GM19238 (cell line): ENCODE measurements around the gene ATL3.
"Not testable (repeated sequence)": the region's sequence is repeated elsewhere in the genome, so short reads cannot be mapped to it uniquely, and the experiment has no call there.

Experiments
- DNase-seq: peaks from one replicate; pipeline ENCODE4 v3.0.0; 2011; ENCODE audit warnings: low spot score; ENCODE audit not compliant: insufficient read length

The ATL3 gene

GRCh38 chr11:63681321-63682065, 10.3 kb upstream of the ATL3 start, which contains the start of gene RTN3:
Gene RTN3, plus strand, starts transcription at chr11:63681500. Its CDS starts 137 bp downstream, at chr11:63681637.
- DNase-seq = peak; percentile 93

GRCh38 chr11:63680834-63681320, 9.7 kb upstream of the ATL3 start:
- no peak for DNase-seq

GRCh38 chr11:63673579-63673978, 2.4 kb upstream of the ATL3 start:
- no peak for DNase-seq

DNA sequence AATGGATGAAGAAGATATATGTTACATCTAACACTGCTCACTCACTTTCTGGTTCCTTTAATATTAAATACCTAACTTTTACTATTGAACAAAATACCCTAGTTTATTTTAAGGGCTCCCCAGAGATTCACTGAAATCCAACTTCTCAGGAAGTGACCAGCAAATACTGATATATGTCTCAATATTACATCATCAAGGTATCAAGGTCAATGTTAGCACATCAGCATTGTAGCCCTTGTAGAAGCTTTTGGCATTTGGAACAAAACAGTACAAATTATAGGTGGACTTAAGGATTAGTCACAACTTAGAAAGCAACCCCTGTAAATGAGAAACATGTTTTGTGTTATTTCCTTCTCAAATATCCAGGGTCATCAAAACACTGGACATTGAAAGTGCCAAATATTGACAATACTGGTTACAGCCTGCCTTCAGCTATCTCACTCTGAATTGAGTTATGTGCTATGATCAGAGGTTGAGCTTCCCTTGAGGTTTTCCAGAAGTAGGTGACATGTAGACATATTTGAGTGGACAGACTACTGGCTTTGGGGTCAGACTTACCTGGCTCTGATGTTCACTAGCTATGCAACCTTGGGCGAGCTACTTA, 1.9 kb upstream of the ATL3 start:
- DNase-seq = no peak

DNA sequence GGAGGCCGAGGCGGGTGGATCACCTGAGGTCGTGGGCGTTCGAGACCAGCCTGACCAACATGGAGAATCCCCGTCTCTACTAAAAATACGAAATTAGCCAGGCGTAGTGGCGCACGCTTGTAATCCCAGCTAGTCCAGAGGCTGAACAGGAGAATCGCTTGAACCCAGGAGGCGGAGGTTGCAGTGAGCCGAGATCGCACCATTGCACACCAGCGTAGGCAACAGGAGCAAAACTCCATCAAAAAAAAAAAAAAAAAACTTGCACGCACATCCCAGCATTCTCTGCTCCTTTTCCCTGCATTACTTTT, 934 bp upstream of the ATL3 start:
- DNase-seq = no peak

DNA sequence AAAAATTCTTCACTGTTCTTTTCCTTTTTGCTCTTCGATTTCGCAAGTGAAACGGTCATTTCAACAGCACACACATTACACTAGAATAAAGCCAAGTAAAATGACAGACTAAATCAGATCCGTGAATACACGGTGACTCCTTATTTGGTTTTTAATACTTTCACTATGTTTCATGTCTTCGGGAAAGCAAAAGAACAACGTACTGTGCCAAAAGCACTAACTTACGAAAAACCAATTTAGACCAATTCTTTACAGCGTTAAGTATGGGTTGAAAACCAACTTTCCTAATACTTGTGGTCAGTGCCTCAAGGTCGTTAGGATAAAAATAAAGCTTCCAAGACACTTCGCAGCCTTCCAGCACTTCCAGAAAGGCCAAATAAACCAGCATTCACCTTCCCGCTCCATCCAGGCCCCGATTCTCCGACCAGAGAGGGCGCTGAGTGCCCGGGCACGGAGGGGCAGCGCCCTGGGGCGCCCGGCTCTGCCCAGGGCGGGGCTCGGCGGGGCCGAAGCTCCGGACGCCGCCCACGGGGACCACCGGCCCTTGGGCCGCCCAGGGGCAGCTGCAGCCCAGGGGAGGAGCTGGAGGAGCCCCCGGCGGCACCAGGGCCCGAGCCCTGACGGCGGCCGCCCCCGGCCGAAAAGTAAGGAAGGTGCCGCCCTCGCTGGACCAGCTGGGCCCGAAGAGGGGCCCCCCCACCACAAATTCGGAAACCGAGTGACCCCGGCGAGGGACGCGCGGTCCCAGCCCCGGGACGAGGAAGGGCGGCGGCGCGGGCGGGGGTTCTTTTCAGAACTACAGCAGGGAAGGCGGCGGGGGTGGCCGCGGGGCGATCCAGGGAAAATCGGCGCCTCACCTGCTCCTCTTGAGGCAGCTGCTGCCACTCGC, 499 bp downstream of the ATL3 start:
- peak; percentile 35 for DNase-seq

DNA sequence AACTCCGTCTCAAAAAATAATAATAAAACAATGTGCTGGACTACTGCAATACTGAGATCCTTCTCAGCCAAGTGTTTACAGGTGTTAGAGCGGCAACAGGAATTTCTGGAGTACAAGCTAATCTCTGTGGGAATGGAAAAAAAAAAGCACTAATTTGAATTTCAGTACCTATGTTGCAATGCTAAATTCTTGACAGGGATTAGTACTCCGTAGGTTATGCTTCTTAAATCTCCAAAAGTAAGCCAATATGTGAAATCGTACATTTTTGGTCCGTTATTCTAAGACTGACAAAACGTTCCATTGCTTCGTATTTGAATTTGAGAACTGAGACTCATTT, 1.1 kb downstream of the ATL3 start:
- no peak for DNase-seq

GRCh38 chr11:63667995-63668795, 3.0 kb downstream of the ATL3 start:
- DNase-seq = no peak

GRCh38 chr11:63666874-63667273, 4.3 kb downstream of the ATL3 start:
- DNase-seq = no peak

GRCh38 chr11:63663809-63664208, 7.4 kb downstream of the ATL3 start:
- DNase-seq = no peak

DNA sequence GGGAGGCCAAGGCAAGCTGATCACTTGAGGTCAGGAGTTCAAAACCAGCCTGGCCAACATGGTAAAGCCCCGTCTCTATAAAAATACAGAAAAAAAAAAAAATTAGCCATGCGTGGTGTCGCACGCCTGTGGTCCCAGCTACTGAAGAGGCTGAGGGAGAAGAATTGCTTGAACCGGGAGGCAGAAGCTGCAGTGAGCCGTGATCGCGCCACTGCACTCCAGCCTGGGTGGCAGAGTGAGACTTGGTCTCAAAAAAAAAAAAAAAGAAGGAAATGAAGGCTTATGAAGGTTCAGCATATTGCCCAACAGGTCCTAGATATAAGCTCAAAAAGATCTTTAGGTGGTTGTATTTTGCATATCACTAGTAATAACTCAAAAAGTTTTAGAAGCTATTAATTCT, 10.2 kb downstream of the ATL3 start:
- no peak for DNase-seq

- no peak for DNase-seq
These were observed 18.5 kb downstream of the ATL3 start for GRCh38 chr11:63652671-63653070.

DNA sequence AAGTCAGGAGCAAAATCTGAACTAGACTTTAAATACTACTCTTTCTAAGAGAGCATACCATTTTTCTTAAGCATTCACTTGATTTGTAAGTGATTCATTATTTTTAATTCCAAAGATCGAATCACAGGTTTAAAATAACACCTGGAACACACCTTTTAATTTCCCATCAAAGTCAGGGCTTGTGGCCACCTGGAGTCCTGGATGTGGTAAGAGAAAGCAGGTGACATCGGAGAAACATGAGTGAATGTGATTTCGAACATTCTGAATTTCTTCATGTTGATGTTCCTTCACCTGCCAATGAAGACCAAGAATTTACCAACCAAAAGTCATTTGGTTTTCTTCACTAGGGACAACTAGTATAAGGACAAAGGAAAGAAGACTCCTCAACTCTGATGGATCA, 28.0 kb downstream of the ATL3 start:
- DNase-seq = no peak

DNA sequence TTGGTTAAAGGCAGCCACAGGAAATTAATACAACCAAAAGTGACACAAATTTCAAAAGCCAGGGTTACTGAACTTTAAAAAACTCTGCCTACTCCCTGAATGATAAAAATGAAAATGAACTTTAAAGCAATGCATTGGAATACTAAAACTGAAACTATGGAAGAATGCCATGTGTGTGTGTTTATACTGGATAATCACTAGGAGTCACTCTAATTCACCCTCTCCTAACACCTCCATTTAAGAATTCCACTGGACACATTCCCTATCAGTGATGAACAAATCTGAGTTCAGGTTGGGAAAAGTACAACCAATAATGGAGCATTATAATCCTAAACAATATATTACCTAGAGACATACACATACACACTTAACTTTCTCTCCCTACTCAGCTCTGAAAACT, 29.4 kb downstream of the ATL3 start:
- no peak for DNase-seq

DNA sequence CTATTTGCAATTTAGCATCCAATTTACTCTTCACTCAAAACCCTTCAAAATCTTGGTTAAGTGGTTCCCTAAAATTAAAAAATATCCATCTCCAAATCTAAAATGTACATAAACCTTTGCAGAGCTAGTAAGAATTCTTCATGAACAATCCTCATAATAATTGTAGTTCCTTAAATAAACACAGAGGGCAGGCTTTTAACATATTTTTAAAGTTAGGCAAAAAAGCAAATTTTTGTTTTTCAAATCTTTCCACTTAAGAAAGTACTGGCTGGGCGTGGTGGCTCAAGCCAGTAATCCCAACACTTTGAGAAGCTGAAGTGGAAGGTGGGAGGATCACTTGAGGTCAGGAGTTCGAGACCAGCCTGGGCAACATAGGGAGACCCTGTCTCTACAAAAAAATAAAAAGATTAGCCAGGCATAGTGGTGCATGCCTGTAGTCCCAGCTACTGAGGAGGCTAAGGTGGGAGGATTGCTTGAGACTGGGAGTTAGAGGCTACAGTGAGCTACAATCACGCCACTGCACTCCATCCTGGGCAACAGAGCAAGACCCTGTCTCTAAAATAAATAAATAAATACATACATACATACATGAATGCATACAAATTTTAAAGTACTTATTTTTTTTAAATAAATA, 31.9 kb downstream of the ATL3 start:
- DNase-seq = no peak

DNA sequence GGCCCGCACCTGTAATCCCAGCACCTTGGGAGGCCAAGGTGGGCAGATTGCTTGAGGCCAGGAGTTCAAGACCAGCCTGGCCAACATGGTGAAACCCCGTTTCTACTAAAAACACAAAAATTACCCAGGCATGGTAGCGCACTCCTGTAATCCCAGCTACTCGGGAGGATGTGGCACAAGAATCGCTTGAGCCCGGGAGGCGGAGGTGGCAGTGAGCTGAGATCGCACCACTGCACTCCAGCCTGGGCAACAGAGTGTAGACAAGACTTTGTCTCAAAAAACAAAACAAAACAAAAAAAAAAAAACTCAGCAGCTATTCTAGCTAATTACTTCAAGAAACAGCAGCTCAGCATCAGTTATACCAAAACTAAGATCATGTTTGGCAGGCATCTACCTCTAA, 32.7 kb downstream of the ATL3 start:
- DNase-seq = not testable (repeated sequence)

- peak; percentile 46 for DNase-seq
These were observed 35.3 kb downstream of the ATL3 start for GRCh38 chr11:63635762-63636465.

DNA sequence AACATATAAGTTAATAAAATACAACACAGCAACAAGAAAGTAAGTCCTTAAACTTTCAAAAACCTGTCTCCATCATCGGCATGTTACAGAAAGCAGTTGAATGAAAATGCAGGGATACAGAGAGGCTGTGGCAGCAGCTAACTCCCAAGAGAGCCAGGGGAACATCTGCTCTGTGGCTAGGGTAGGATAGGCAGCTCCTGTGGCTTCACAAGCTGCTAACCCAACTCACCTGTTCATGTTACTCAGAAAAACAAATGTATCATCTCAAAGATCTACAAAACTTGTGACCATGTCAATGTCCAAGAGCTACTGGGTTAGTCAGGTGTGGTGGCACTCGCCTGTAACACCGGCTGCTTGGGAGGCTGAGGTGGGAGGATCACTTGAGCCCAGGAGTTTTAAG, 41.8 kb downstream of the ATL3 start:
- no peak for DNase-seq

DNA sequence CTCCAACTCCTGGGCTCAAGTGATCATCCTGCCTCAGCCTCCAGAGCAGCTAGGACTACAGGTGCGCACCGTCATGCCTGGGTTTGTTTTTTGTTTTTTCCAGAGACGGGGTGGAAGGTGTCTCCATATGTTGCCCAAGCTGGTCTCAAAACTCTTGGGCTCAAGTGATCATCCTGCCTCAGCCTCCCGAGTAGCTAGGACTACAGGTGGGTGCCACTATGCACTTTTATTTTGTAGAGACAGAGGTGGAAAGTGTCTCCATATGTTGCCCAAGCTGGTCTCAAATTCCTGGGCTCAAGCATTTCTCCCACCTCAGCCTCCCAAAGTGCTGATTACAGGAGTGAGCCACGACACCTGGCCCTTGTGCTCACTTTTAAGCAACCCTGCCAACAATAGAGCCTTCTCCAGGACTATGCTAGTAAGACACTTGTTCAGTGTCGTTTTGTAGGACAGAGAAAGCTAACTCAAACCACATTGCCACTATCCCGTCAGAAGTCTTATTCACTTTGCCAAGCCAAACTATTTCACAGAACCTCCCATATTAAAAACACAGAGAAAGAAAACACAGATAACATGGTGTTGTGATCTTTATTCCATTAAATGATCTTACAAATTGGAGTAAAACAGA, 47.5 kb downstream of the ATL3 start:
- DNase-seq = no peak

GRCh38 chr11:63622323-63622722, 48.9 kb downstream of the ATL3 start:
- no peak for DNase-seq
